K562 (cell line): ENCODE measurements around the gene C19orf12. TPM values are rescaled to one million over a fixed set of nuclear protein-coding genes. Genes with fewer than 3 reads are reported as not detected.

Source experiments
- CBX1 ChIP-seq: sonication (generic); IDR thresholded peaks from 2 replicates; pipeline ENCODE4 v1.6.1; 2016; ENCODE audit warnings: antibody characterized with exemption, low read depth, mild to moderate bottlenecking
- CXXC5 ChIP-seq: fragments of 250-450 bp; sonication (Bioruptor Pico); IDR thresholded peaks from 2 replicates; pipeline ENCODE4 v1.8.0; 2022; ENCODE audit warnings: inconsistent platforms, mild to moderate bottlenecking, moderate library complexity
- FOSL1 ChIP-seq: fragments of 200-800 bp; sonication (Bioruptor generic); conservative IDR thresholded peaks from 2 replicates; pipeline ENCODE4 v1.6.1; 2016; ENCODE audit warnings: missing genetic modification characterization, missing compliant biosample characterization
- HMG20A ChIP-seq: fragments of 450-650 bp; formaldehyde crosslinking; conservative IDR thresholded peaks from 2 replicates; pipeline ENCODE4 v1.4.0; 2020; ENCODE audit warnings: mild to moderate bottlenecking, mixed read lengths
- NFIX ChIP-seq: fragments of 250-450 bp; sonication (Bioruptor Pico); IDR thresholded peaks from 2 replicates; pipeline ENCODE4 v1.4.0; 2020; ENCODE audit warnings: low read depth, mild to moderate bottlenecking, moderate library complexity
- PHTF2 ChIP-seq: fragments of 250-450 bp; sonication (Bioruptor Pico); IDR thresholded peaks from 2 replicates; pipeline ENCODE4 v1.5.0; 2021; ENCODE audit warnings: mild to moderate bottlenecking
- SOX6 ChIP-seq: fragments of 450-650 bp; IDR thresholded peaks from 2 replicates; pipeline ENCODE4 v1.6.1; 2014; ENCODE audit warnings: mild to moderate bottlenecking
- TCF3 ChIP-seq: sonication (generic); formaldehyde crosslinking; IDR thresholded peaks from 2 replicates; pipeline ENCODE4 v1.4.0; 2020; ENCODE audit warnings: mild to moderate bottlenecking, missing genetic modification reagents
- ZNF644 ChIP-seq: fragments of 200-800 bp; sonication (Bioruptor generic); IDR thresholded peaks from 2 replicates; pipeline ENCODE4 v1.6.1; 2016; ENCODE audit warnings: low read depth, missing genetic modification characterization, missing compliant biosample characterization
- polyA plus RNA-seq, 8 experiments: library from polyadenylated mRNA; depleted of rRNA in 4 of 8; stranded (reverse) in 5 of 8; unstranded in 3 of 8; fragments of >200 nt; fragmentation: Nextera tagmentation in 2 of 8; fragmentation: Illumina TruSeq in 1 of 8; extraction: Ambion mirVana in 2 of 8; extraction: Trizol in 1 of 8; gene quantifications; 2 replicates each; pipeline versions ENCODE4 v1.2.1 to v1.2.3, GENCODE V29; 2011 to 2014; ENCODE audit warnings: inconsistent platforms in 1 of 8, missing spikeins in 1 of 8
- total RNA-seq, 7 experiments: library from RNA; depleted of rRNA in 6 of 7; stranded (reverse); fragments of >200 nt in 6 of 7; fragmentation: Illumina TruSeq in 2 of 7; extraction: Trizol in 2 of 7; gene quantifications; 2 replicates each; pipeline versions ENCODE4 v1.2.1 to v1.2.3, GENCODE V29; 2011 to 2021; ENCODE audit warnings: low replicate concordance in 1 of 7
- TF ChIP-seq, protein P1 (sequence below): fragments of 250-450 bp; sonication (Bioruptor Pico); IDR thresholded peaks from 2 replicates; pipeline ENCODE4 v1.4.0; 2020
- TF ChIP-seq, protein P2 (sequence below): sonication (generic); formaldehyde crosslinking; IDR thresholded peaks from 2 replicates; pipeline ENCODE4 v1.8.0; 2022; ENCODE audit warnings: mild to moderate bottlenecking, missing genetic modification reagents, borderline replicate concordance
- TF ChIP-seq, protein P3 (sequence below): fragments of 250-450 bp; sonication (Bioruptor Pico); IDR thresholded peaks from 2 replicates; pipeline ENCODE4 v1.4.0; 2020; ENCODE audit warnings: mild to moderate bottlenecking, moderate library complexity
- TF ChIP-seq, protein P4 (sequence below): fragments of 450-650 bp; IDR thresholded peaks from 2 replicates; pipeline ENCODE4 v1.6.1; 2017; ENCODE audit warnings: antibody characterized with exemption, mild to moderate bottlenecking
- TF ChIP-seq, protein P5 (sequence below): sonication (generic); formaldehyde crosslinking; IDR thresholded peaks from 2 replicates; pipeline ENCODE4 v1.8.1; 2023; ENCODE audit warnings: mild to moderate bottlenecking, missing genetic modification reagents

The C19orf12 gene
- total and polyA plus RNA-seq, 9 of the 15 experiments (the other 6 are each of a cell fraction or from before 2014, with no cell fraction given) = 1.9 to 14.5 (median 10.2) TPM

DNA sequence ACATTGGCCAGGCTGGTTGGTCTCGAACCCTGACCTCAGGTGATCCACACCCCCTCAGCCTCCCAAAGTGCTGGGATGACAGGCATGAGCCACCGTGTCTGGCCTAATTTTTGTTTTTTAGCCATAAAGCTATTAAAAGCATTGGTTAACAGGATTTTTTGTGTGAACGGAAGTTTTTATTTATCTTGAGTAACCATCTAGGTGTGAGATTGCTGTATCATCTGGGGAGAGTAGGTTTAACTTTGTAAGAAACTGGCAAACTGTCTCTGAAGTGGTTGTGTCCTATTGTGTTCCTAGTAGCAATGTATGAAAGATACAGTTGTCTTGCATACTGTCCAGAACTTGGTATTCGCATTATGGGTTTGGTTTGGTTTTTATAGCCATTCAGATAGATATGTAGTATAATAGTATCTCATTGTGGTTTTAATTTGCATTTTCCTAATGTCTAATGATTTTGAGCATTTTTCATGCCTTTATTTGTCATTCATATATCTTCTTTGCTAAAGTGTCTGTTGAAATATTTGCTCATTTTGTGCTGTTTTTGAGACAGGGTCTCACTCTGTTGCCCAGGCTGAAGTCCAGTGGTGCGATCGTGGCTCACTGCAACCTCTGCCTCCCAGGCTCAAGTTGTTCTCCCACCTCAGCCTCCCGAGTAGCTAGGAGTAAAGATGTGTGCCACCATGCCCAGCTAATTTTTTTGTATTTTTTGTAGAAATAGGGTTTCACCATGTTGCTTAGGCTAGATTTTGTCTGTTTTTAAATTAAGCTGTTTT is 63.3 kb downstream of the C19orf12 start (continued):
- TF ChIP-seq, protein P1, sequence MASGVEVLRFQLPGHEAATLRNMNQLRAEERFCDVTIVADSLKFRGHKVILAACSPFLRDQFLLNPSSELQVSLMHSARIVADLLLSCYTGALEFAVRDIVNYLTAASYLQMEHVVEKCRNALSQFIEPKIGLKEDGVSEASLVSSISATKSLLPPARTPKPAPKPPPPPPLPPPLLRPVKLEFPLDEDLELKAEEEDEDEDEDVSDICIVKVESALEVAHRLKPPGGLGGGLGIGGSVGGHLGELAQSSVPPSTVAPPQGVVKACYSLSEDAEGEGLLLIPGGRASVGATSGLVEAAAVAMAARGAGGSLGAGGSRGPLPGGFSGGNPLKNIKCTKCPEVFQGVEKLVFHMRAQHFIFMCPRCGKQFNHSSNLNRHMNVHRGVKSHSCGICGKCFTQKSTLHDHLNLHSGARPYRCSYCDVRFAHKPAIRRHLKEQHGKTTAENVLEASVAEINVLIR = no peak
- TF ChIP-seq SOX6 = no peak
- TF ChIP-seq, protein P2, sequence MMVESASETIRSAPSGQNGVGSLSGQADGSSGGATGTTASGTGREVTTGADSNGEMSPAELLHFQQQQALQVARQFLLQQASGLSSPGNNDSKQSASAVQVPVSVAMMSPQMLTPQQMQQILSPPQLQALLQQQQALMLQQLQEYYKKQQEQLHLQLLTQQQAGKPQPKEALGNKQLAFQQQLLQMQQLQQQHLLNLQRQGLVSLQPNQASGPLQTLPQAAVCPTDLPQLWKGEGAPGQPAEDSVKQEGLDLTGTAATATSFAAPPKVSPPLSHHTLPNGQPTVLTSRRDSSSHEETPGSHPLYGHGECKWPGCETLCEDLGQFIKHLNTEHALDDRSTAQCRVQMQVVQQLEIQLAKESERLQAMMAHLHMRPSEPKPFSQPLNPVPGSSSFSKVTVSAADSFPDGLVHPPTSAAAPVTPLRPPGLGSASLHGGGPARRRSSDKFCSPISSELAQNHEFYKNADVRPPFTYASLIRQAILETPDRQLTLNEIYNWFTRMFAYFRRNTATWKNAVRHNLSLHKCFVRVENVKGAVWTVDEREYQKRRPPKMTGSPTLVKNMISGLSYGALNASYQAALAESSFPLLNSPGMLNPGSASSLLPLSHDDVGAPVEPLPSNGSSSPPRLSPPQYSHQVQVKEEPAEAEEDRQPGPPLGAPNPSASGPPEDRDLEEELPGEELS (CRISPR knock-in tag) = no peak
- no peak for TF ChIP-seq HMG20A (CRISPR knock-in tag)
- no peak for TF ChIP-seq NFIX (CRISPR knock-in tag)
- no peak for TF ChIP-seq PHTF2
- no peak for TF ChIP-seq ZNF644
- TF ChIP-seq, protein P3, sequence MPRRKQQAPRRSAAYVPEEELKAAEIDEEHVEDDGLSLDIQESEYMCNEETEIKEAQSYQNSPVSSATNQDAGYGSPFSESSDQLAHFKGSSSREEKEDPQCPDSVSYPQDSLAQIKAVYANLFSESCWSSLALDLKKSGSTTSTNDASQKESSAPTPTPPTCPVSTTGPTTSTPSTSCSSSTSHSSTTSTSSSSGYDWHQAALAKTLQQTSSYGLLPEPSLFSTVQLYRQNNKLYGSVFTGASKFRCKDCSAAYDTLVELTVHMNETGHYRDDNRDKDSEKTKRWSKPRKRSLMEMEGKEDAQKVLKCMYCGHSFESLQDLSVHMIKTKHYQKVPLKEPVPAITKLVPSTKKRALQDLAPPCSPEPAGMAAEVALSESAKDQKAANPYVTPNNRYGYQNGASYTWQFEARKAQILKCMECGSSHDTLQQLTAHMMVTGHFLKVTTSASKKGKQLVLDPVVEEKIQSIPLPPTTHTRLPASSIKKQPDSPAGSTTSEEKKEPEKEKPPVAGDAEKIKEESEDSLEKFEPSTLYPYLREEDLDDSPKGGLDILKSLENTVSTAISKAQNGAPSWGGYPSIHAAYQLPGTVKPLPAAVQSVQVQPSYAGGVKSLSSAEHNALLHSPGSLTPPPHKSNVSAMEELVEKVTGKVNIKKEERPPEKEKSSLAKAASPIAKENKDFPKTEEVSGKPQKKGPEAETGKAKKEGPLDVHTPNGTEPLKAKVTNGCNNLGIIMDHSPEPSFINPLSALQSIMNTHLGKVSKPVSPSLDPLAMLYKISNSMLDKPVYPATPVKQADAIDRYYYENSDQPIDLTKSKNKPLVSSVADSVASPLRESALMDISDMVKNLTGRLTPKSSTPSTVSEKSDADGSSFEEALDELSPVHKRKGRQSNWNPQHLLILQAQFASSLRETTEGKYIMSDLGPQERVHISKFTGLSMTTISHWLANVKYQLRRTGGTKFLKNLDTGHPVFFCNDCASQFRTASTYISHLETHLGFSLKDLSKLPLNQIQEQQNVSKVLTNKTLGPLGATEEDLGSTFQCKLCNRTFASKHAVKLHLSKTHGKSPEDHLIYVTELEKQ (CRISPR knock-in tag) = no peak
- no peak for TF ChIP-seq CBX1
- TF ChIP-seq, protein P4, sequence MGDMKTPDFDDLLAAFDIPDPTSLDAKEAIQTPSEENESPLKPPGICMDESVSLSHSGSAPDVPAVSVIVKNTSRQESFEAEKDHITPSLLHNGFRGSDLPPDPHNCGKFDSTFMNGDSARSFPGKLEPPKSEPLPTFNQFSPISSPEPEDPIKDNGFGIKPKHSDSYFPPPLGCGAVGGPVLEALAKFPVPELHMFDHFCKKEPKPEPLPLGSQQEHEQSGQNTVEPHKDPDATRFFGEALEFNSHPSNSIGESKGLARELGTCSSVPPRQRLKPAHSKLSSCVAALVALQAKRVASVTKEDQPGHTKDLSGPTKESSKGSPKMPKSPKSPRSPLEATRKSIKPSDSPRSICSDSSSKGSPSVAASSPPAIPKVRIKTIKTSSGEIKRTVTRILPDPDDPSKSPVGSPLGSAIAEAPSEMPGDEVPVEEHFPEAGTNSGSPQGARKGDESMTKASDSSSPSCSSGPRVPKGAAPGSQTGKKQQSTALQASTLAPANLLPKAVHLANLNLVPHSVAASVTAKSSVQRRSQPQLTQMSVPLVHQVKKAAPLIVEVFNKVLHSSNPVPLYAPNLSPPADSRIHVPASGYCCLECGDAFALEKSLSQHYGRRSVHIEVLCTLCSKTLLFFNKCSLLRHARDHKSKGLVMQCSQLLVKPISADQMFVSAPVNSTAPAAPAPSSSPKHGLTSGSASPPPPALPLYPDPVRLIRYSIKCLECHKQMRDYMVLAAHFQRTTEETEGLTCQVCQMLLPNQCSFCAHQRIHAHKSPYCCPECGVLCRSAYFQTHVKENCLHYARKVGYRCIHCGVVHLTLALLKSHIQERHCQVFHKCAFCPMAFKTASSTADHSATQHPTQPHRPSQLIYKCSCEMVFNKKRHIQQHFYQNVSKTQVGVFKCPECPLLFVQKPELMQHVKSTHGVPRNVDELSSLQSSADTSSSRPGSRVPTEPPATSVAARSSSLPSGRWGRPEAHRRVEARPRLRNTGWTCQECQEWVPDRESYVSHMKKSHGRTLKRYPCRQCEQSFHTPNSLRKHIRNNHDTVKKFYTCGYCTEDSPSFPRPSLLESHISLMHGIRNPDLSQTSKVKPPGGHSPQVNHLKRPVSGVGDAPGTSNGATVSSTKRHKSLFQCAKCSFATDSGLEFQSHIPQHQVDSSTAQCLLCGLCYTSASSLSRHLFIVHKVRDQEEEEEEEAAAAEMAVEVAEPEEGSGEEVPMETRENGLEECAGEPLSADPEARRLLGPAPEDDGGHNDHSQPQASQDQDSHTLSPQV = no peak
- TF ChIP-seq FOSL1 (tag) = 0 out of 2 replicates have a peak, but pooled peaks have one; percentile 23
- TF ChIP-seq, protein P5, sequence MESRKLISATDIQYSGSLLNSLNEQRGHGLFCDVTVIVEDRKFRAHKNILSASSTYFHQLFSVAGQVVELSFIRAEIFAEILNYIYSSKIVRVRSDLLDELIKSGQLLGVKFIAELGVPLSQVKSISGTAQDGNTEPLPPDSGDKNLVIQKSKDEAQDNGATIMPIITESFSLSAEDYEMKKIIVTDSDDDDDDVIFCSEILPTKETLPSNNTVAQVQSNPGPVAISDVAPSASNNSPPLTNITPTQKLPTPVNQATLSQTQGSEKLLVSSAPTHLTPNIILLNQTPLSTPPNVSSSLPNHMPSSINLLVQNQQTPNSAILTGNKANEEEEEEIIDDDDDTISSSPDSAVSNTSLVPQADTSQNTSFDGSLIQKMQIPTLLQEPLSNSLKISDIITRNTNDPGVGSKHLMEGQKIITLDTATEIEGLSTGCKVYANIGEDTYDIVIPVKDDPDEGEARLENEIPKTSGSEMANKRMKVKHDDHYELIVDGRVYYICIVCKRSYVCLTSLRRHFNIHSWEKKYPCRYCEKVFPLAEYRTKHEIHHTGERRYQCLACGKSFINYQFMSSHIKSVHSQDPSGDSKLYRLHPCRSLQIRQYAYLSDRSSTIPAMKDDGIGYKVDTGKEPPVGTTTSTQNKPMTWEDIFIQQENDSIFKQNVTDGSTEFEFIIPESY = no peak
- no peak for TF ChIP-seq TCF3 (CRISPR knock-in tag)
- TF ChIP-seq CXXC5 (CRISPR knock-in tag) = no peak
